T-cell (primary cell): Measurements from ENCODE around the gene NR1H3. TPM values are rescaled to one million over a fixed set of nuclear protein-coding genes. Genes with fewer than 3 reads are reported as not detected.

ENCODE experiments used
- ATAC-seq, 4 experiments: fragments of 200-7000 bp in 3 of 4; fragments of 150-1000 bp in 1 of 4; cut with Tn5 transposase; replicated peaks in 1 of 4; 1 replicate in 3 of 4; 2 replicates in 1 of 4; pipeline ENCODE4 v1.10.0; 2021; ENCODE audit warnings: moderate library complexity in 3 of 4, mild to moderate bottlenecking in 2 of 4, moderate number of reproducible peaks in 1 of 4
- CTCF ChIA-PET, 2 donors: fragments of 300-600 bp; sonication (Branson Sonifier 250); formaldehyde crosslinking; loops; one replicate each; lab custom pipeline; 2022; ENCODE audit warnings: antibody characterized with exemption in 2 of 2; lab: Charles Lee
- POLR2A ChIA-PET, 2 donors: fragments of 300-600 bp; sonication (Branson Sonifier 250); formaldehyde crosslinking; loops; one replicate each; lab custom pipeline; 2022; ENCODE audit warnings: antibody characterized with exemption in 2 of 2; lab: Charles Lee
- DNase-seq, 35 experiments: peaks; one replicate each; pipeline versions ENCODE4 v3.0.0 to v3.0.0-alpha.2; 2013 to 2023
- H3K27ac ChIP-seq: one replicate; pipeline ENCODE4 v1.5.1; 2013; ENCODE audit warnings: low read length
- H3K27me3 ChIP-seq, 2 experiments: replicated peaks in 1 of 2; 1 replicate in 1 of 2; 2 replicates in 1 of 2; pipeline versions ENCODE4 v1.6.1 to v1.7.0; 2013; ENCODE audit warnings: low read length in 1 of 2, mixed read lengths in 1 of 2; ENCODE audit not compliant: control insufficient read depth in 2 of 2, insufficient read depth in 2 of 2; ENCODE audit errors: extremely low read depth in 1 of 2
- H3K36me3 ChIP-seq, 2 donors: 1 replicate in 1 of 2; 2 replicates in 1 of 2; pipeline versions ENCODE4 v1.6.1 to v1.7.0; 2013; ENCODE audit warnings: low read length in 1 of 2; ENCODE audit not compliant: control insufficient read depth in 2 of 2, insufficient read depth in 1 of 2; ENCODE audit errors: extremely low read depth in 1 of 2
- H3K4me1 ChIP-seq, 2 experiments: 1 replicate in 1 of 2; 2 replicates in 1 of 2; pipeline versions ENCODE4 v1.6.1 to v1.7.0; 2013; ENCODE audit warnings: low read length in 2 of 2, mixed read lengths in 1 of 2; ENCODE audit not compliant: insufficient read depth in 2 of 2, control insufficient read depth in 1 of 2; ENCODE audit errors: extremely low read depth in 1 of 2
- H3K4me3 ChIP-seq, 2 donors: 1 replicate in 1 of 2; 2 replicates in 1 of 2; pipeline versions ENCODE4 v1.5.1 to v1.7.0; 2013; ENCODE audit warnings: mild to moderate bottlenecking in 2 of 2, low read length in 1 of 2, moderate library complexity in 1 of 2; ENCODE audit not compliant: control insufficient read depth in 1 of 2; ENCODE audit errors: extremely low read depth in 1 of 2
- H3K9me3 ChIP-seq: 2 replicates; pipeline ENCODE4 v1.7.0; 2013
- H3K27ac Mint-ChIP-seq, 2 donors: one replicate each; pipeline ENCODE4 v1.8.0; 2020 to 2021; ENCODE audit warnings: mild to moderate bottlenecking in 2 of 2, mixed read lengths in 2 of 2
- H3K27me3 Mint-ChIP-seq, 2 donors: one replicate each; pipeline ENCODE4 v1.8.0; 2021 to 2022; ENCODE audit warnings: mixed read lengths in 2 of 2
- H3K36me3 Mint-ChIP-seq: one replicate; pipeline ENCODE4 v1.8.0; 2021; ENCODE audit warnings: mixed read lengths
- H3K4me1 Mint-ChIP-seq, 3 donors: one replicate each; pipeline ENCODE4 v1.8.0; 2020 to 2022; ENCODE audit warnings: mixed read lengths in 3 of 3, mild to moderate bottlenecking in 1 of 3
- H3K4me3 Mint-ChIP-seq, 3 donors: one replicate each; pipeline ENCODE4 v1.8.0; 2020 to 2022; ENCODE audit warnings: mild to moderate bottlenecking in 3 of 3, mixed read lengths in 3 of 3, moderate library complexity in 3 of 3
- H3K9me3 Mint-ChIP-seq, 3 donors: one replicate each; pipeline ENCODE4 v1.8.0; 2020 to 2022; ENCODE audit warnings: mixed read lengths in 3 of 3
- WGBS: methylation state at CpG from one replicate; pipeline ENCODE4 v1.1.5; 2013; ENCODE audit warnings: missing lambda C conversion rate; ENCODE audit not compliant: insufficient coverage; 5-methylcytosine and 5-hydroxymethylcytosine counted together
- total RNA-seq, 35 experiments: library from RNA in 6 of 35; stranded (reverse) in 6 of 35; fragments of 120-200 nt in 1 of 35; gene quantifications; one replicate each; pipeline versions ENCODE4 v1.2.1 to v1.2.4 and lab custom pipeline; 2013 to 2026

The NR1H3 gene
- total RNA-seq, 5 donors from 2014 or later (not counting 1 experiment from before 2014, with no cell fraction given) = 3.6 to 16.7 (median 11.7) TPM

- H3K36me3 ChIP-seq = peaks cover 4 to 41% of the 10 kb centered on the region in 2 donors
- H3K27me3 ChIP-seq = no peaks in the 10 kb centered on the region
- H3K27ac Mint-ChIP-seq = peak overlapping the region; percentile 50 to 70
- H3K4me1 ChIP-seq = peaks cover 0 to 15% of the 10 kb centered on the region in 2 experiments
- WGBS = no CpG with 5 or more reads among the region's 5 CpGs
- ATAC-seq (no peak), DNase-seq (no peak)
- H3K4me1 Mint-ChIP-seq = peaks cover 12 to 30% (median 28%) of the 10 kb centered on the region in 3 donors
- no peak overlapping the region for H3K4me3 ChIP-seq
- H3K4me3 Mint-ChIP-seq = no peak overlapping the region
- H3K27ac ChIP-seq = no peak overlapping the region
- ChIA-PET POLR2A (interaction anchor here in 1 of 2 donors (0.6 to 0.9 kb wide), 4 partner anchors 12 to 321 kb away, joined by 3 to 8 read pairs (median 4); partner anchors contain the start of gene ACP2), CTCF (interaction anchor here in 1 of 2 donors (0.7 to 1.0 kb wide), 2 partner anchors 14 to 25 kb away, joined by 3 to 5 read pairs; no protein-coding TSS in a partner anchor)
- H3K9me3 Mint-ChIP-seq = no peaks in the 10 kb centered on the region
- peaks cover 24% of the 10 kb centered on the region for H3K36me3 Mint-ChIP-seq
- no peaks in the 10 kb centered on the region for H3K9me3 ChIP-seq
- no peaks in the 10 kb centered on the region for H3K27me3 Mint-ChIP-seq
Measured at GRCh38 chr11:47236482-47236881, 21.3 kb upstream of the NR1H3 start.

- no peak overlapping the region for H3K27ac Mint-ChIP-seq
- no peak overlapping the region for H3K4me3 ChIP-seq
- H3K4me1 ChIP-seq = peaks cover 0 to 6% of the 10 kb centered on the region in 2 experiments
- H3K9me3 Mint-ChIP-seq = no peaks in the 10 kb centered on the region
- ChIA-PET CTCF (interaction anchor here in 1 of 2 donors (0.6 kb wide), 1 partner anchor 429 kb away, joined by 3 read pairs; no protein-coding TSS in a partner anchor), POLR2A (no interaction called here)
- no peak overlapping the region for H3K4me3 Mint-ChIP-seq
- peaks cover 6 to 19% (median 16%) of the 10 kb centered on the region in 3 donors for H3K4me1 Mint-ChIP-seq
- no peak overlapping the region for H3K27ac ChIP-seq
- WGBS = 100% methylated on average over 3 of the region's 10 CpGs
- no peaks in the 10 kb centered on the region for H3K27me3 ChIP-seq
- no peaks in the 10 kb centered on the region for H3K9me3 ChIP-seq
- peaks cover 47% of the 10 kb centered on the region for H3K36me3 Mint-ChIP-seq
- ATAC-seq (no peak), DNase-seq (no peak)
- peaks cover 19 to 68% of the 10 kb centered on the region in 2 donors for H3K36me3 ChIP-seq
- no peaks in the 10 kb centered on the region for H3K27me3 Mint-ChIP-seq
Measured at GRCh38 chr11:47239852-47240251, 17.9 kb upstream of the NR1H3 start.

GRCh38 chr11:47241841-47242301 lies 15.9 kb upstream of the NR1H3 start:
- Mint-ChIP-seq H3K27me3 (no peaks in the 10 kb centered on the region), H3K36me3 (peaks cover 47% of the 10 kb centered on the region), H3K27ac (no peak overlapping the region), H3K9me3 (no peaks in the 10 kb centered on the region), H3K4me3 (no peak overlapping the region), H3K4me1 (peaks cover 0 to 8% (median 3%) of the 10 kb centered on the region in 3 donors)
- Histone ChIP-seq H3K36me3 (peaks cover 19 to 74% of the 10 kb centered on the region in 2 donors), H3K27me3 (no peaks in the 10 kb centered on the region), H3K9me3 (no peaks in the 10 kb centered on the region), H3K27ac (no peak overlapping the region), H3K4me1 (peaks cover 0 to under 1% of the 10 kb centered on the region in 2 experiments), H3K4me3 (no peak overlapping the region)
- ATAC-seq (no peak), DNase-seq (no peak)
- 95% methylated on average over 3 of the region's 3 CpGs for WGBS
- ChIA-PET CTCF (no interaction called here), POLR2A (interaction anchor here in 1 of 2 donors (0.6 kb wide), 2 partner anchors 51 to 172 kb away, joined by 5 read pairs; no protein-coding TSS in a partner anchor)

- Histone ChIP-seq H3K4me1 (peaks cover 0 to 8% of the 10 kb centered on the region in 2 experiments), H3K27ac (no peak overlapping the region), H3K36me3 (peaks cover 19 to 74% of the 10 kb centered on the region in 2 donors), H3K4me3 (no peak overlapping the region), H3K27me3 (no peaks in the 10 kb centered on the region), H3K9me3 (no peaks in the 10 kb centered on the region)
- POLR2A ChIA-PET = no interaction called here
- H3K9me3 Mint-ChIP-seq = no peaks in the 10 kb centered on the region
- ATAC-seq (no peak), DNase-seq (no peak)
- no peak overlapping the region for H3K4me3 Mint-ChIP-seq
- H3K27me3 Mint-ChIP-seq = no peaks in the 10 kb centered on the region
- peaks cover 5 to 11% (median 10%) of the 10 kb centered on the region in 3 donors for H3K4me1 Mint-ChIP-seq
- WGBS = 97% methylated on average over 18 of the region's 21 CpGs
- H3K36me3 Mint-ChIP-seq = peaks cover 45% of the 10 kb centered on the region
- CTCF ChIA-PET = no interaction called here
- H3K27ac Mint-ChIP-seq = no peak overlapping the region
Measured at GRCh38 chr11:47242596-47243192, 15.1 kb upstream of the NR1H3 start.

- WGBS = 95% methylated on average over 3 of the region's 4 CpGs
- H3K36me3 Mint-ChIP-seq = peaks cover 40% of the 10 kb centered on the region
- peak overlapping the region in 1 of 2 donors; percentile 64 for H3K27ac Mint-ChIP-seq
- H3K4me3 ChIP-seq = no peak overlapping the region
- ATAC-seq (no peak), DNase-seq (no peak)
- peaks cover 19 to 68% of the 10 kb centered on the region in 2 donors for H3K36me3 ChIP-seq
- ChIA-PET POLR2A (interaction anchor here in 1 of 2 donors (0.6 kb wide), 1 partner anchor 104 kb away, joined by 3 read pairs; no protein-coding TSS in a partner anchor), CTCF (no interaction called here)
- H3K27ac ChIP-seq = no peak overlapping the region
- peaks cover 13 to 17% (median 16%) of the 10 kb centered on the region in 3 donors for H3K4me1 Mint-ChIP-seq
- no peaks in the 10 kb centered on the region for H3K9me3 Mint-ChIP-seq
- no peaks in the 10 kb centered on the region for H3K9me3 ChIP-seq
- H3K4me1 ChIP-seq = peaks cover 0 to 16% of the 10 kb centered on the region in 2 experiments
- H3K27me3 Mint-ChIP-seq = no peaks in the 10 kb centered on the region
- no peaks in the 10 kb centered on the region for H3K27me3 ChIP-seq
- no peak overlapping the region for H3K4me3 Mint-ChIP-seq
Measured at GRCh38 chr11:47243454-47243853, 14.3 kb upstream of the NR1H3 start.

- ATAC-seq (no peak), DNase-seq (no peak)
- Mint-ChIP-seq H3K4me3 (no peak overlapping the region), H3K27ac (no peak overlapping the region), H3K27me3 (no peaks in the 10 kb centered on the region), H3K9me3 (no peaks in the 10 kb centered on the region), H3K4me1 (peaks cover 15 to 29% (median 28%) of the 10 kb centered on the region in 3 donors), H3K36me3 (peaks cover 34% of the 10 kb centered on the region)
- H3K4me1 ChIP-seq = peaks cover 5 to 24% of the 10 kb centered on the region in 2 experiments
- POLR2A ChIA-PET = interaction anchor here in 1 of 2 donors (0.6 kb wide), 1 partner anchor 30 kb away, joined by 3 read pairs; the partner anchor contains the start of gene DDB2
- 94% methylated on average over 20 of the region's 23 CpGs for WGBS
- no peak overlapping the region for H3K27ac ChIP-seq
- H3K9me3 ChIP-seq = no peaks in the 10 kb centered on the region
- CTCF ChIA-PET = no interaction called here
- H3K27me3 ChIP-seq = no peaks in the 10 kb centered on the region
- peaks cover 18 to 56% of the 10 kb centered on the region in 2 donors for H3K36me3 ChIP-seq
- H3K4me3 ChIP-seq = no peak overlapping the region
Measured at GRCh38 chr11:47244448-47245350, 13.1 kb upstream of the NR1H3 start.
